T-helper 2 cell (primary cell): Measurements from ENCODE around the gene KCNK3.

Experiments used
- DNase-seq, 5 experiments: peaks; one replicate each; pipeline versions ENCODE4 v3.0.0 to v3.0.0-alpha.2; 2012 to 2022

Gene KCNK3

DNA sequence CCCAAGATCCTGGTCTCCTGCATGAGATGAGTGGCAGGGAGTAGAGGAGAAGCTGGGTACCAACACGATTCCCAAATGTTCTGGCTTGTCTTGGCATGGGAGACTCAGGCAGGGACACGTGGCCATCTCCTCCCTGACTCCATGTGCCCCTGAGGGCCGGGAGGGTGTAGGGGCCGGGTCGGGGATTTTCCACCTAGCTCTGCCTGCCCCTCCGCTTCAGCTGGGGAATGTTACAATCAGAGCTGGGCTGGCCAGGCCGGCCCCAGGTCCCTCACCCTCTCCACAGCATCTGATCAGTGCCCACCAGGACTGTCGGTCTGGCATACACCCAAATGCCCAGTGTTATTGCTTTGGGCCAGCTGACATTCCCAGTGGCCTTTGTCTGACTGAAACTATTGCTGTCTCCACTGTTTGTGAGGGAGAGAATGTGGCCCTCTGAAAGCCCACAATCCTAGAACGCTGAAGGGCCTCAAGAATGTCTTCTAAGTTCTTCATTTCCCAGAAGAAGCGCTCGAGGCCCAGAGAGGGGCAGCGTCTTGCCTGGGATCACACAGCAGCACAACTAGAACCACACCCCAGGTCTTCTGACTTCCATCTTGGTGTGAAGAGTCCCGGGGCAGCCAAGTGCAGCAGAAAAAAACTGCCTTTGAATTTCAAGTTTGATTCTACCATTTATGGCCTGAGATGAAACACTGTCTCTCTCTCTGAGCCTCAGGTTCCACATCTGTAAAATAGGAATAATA, 23.2 kb downstream of the KCNK3 start:
- DNase-seq, result no peak

DNA sequence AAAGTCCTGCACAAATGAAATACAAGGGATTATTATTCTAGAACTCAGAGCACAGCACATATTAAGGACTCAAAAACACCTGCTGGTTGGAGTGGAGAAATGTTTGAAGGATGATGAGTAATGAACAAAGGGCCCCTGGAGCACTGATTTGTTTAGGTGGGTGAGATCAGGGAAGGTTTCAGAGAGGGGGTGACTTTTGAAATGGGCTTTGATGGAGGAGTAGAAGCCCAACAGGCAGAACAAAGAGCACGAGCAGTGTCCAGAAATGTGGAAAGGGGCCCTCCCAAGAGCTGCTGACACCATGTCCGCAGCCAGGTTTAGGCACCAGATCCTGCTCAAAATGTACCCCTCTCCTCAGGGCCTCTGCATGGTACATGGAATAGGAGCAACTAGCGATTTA, 23.8 kb downstream of the KCNK3 start:
- DNase-seq, result no peak

DNA sequence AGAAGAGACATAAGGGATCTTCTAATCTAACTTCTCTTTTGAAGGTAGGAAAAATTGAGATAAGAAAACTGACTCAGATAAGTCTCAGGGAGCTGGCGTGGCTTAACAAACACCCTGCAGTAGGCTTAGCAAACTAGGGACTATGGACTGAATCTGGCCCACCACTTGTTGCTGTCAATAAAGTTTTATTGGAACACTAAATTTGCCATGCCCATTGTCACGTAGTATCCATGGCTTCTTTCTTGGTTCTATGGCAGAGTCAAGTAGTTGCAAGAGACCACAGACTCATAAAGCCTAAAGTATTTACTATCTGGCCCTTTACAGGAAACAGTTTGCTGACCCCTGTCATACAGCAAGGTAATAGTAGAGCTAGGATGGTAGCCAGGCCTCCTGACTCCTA, 24.2 kb downstream of the KCNK3 start:
- no peak for DNase-seq

DNA sequence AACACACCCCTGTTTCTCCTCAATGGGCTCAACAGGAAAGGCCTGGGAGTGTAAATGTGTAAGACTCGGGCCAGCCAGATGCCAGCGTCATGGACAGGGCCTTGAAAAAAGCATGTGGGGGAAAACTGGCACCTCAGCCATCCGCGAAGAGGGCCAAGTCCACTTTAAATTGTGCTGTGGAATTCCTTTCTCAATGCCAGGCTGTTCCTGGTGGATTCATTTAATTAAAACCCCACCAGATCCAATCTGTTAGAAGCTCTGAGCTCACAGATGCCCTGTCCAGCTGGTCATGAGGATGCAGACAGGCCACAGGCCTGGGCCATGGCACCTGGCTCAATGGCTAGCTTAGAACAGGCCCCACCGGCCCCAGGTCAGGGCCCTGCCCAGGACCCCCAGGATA, 24.8 kb downstream of the KCNK3 start:
- DNase-seq, result no peak

DNA sequence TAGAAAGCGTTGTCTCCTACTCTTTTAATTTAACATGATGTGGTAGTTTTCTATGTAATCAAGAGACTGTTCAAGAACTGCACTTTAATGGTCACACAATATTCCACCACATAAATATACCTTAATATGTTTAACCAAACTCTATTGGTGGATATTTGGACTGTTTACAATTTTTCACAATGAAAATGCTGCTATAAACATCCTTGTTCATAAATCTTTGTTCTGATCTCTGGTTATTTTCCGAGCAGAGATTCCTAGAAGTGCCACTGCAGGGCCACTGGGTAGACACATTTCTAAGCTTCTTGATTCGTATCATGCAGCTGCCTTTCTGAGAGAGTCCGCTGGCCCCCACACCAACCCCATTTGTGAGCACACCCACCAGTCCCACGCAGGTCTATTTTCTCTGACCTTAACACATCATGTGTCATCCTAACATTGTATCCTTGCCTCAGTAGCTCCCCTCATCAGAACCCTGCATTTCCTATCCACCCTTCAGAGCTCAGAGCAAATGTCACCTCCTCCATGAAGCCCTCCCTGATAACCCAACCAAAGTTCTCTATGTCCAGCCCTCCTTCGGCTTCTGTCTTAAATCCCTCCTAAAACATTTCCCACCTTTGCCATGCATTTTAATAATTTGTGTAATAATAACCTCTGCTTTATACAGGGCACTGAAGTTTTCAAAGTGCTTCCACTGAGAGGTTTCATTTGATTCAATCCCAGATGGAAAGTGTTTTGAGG, 26.6 kb downstream of the KCNK3 start:
- DNase-seq, result no peak

DNA sequence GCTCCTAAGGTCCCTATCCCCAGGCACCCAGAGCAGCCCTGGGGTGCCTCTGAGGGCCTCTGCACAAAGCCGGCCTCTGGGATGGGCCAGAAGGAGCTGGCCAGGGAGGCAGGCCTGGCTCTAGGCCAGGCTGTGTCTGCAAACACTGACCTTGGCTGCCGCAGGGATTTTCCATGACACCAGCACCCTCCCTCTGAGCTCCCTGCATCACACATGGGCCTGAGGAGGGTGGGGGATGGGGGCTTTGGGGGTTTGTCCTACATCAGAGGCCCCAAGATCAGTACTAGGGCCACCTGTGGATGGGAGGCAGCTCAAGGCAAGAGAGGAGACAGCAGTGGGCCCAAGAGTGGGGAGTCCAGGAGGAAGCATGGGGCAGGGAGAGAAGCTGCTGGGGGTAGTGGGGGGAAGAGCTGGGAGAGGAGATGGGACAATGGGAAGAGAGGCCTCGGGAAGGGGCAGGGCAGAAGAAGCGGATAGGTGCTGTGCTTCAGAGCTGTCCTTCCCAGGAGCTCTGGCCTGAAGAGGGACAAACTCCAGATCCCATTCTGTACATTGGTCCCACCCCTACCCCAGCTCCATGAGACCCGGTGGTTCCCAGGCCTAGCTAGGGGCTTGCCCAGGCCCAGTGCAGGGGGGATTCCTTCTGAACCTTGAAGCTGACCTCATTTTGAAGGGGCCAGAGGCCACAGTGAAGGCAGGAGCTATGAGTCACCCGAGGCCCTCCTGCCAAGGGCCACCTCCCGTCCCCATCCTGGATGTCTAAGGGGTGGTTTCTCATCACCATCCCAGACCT, 28.0 kb downstream of the KCNK3 start:
- DNase-seq, result no peak

DNA sequence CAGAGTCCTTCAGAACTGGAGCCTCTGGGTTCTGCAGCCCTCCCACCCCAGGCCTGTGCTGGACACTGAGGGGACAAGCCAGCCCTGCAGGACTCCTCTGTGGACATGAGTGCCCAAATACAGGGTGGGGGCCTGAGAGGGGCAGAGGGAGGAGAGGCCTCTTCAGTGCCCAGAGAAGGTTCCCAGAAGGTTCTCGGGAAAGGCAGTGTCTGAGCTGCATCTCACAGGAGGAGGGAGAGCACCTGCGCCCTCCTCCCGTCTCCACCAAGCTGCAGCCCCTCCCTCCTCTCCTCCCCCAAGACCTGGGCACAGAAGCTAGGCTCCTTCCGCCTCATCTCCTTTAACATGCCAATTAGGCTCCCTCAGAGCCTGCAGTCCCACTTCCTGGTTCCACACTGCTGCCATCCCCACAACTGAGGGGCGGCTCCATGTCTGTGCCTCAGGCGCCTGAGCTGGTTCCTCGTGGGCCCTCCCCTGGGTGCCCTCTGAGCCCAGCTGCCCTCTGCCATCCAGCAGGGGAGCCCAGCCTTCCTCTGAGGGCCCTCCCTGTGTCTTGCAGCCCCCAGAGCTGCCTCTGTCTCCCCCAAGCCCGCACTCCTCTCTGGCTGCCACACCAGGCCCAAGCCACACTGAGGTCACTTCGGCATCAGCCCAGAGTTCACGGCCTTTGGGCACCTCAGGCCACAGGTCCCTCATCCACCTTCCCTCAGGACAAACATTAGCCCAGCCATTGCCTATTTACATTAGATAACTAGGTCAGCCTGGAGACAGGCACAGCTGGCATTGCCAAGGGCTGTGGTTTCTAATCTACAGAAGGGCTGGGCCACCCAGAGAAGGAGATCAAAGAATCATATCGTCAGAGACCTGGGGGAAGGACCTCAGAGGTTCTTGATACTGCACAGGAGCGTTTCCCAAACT, 28.9 kb downstream of the KCNK3 start:
- no peak for DNase-seq

DNA sequence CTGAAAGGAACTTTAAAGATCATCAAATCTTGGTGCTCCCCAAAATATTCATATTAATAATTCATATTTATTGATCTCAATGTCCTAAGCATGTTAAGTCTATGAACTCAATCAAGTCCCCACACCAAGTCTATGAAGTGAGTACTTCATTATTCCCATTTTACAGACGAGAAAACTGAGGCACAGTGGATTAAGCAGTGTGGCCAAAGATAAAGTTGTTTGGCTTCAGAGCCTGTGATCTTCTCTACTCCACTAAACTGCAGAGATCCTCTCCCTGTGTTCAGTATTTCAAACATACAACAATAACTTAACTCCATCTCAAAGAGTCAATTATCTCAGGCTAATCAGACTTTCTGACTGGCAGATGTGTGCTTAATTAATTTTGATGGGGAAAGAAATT, 29.8 kb downstream of the KCNK3 start:
- DNase-seq, result no peak

DNA sequence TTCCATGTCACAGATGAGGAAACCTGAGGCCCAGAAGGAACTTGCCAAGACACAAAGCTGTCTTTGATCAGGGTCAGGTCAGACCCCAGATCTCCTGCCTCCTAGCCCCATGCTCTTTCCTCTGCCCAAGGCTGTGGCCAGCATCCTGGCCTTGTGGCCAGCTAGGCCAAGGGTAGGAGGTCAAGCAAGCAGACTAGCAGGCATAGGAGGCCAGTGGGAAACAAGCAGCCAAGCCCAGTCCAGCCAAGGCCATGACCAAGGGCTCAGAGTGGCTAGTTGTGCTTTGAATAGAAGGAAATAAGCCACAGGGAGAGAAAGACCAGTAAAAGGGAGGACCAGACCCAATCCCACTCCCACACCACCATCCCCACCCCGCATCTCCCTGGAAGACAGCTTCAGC, 30.4 kb downstream of the KCNK3 start:
- no peak for DNase-seq

DNA sequence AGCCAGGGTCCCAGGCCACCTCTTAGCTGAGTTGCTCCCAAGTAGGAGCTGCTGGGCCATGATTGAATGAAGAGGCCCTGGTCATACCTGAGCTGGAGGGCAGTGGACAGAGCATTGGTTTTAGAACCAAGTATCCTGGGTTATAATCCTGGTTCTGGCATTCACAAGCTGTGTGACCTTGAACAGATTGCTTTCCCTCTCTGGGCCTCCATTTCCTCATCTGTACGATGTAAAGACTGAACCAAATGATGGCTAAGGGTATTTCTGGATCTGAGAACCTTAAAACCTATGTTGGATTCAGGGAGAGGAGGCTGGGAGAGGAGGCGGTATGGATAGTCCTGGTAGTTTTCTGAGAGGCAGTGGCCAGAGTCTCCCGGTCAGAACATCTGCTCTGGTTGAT, 31.0 kb downstream of the KCNK3 start:
- DNase-seq, result no peak

DNA sequence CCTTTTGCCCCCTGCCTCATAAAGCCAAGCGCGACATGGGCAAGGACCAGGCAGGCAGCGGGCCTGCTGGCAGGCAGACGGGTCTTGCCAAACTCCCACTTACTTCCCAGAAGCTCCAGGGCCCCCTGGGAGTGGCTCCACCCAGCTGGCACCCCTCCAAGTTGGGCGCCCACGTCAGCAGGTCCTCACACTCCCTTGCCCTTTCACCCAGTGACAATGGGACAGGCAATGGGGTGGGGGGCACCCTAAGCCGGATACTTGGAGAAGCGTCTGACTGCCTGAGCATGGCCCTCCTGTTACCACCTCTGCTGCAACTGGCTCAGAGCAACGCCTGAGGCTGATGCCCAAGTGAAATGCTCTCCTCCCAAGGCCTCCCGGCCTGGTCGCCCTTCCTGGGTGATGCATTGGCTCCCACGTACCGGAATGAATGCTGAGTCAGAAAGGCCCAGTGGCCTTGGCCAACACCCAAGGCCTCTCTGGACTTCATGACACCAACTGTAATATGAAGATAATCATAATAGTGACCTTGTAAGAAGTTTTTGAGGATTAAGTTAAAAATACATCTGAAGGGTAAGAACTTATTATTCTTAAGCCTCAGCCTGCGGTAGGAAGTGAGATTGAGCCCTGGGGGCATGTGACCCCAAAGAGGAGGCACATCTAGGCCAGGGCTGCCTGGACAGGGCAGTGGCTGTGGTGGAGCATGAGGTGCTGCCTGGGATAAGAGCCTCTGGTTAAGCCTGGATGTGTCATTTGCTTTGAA, 31.6 kb downstream of the KCNK3 start:
- no peak for DNase-seq

DNA sequence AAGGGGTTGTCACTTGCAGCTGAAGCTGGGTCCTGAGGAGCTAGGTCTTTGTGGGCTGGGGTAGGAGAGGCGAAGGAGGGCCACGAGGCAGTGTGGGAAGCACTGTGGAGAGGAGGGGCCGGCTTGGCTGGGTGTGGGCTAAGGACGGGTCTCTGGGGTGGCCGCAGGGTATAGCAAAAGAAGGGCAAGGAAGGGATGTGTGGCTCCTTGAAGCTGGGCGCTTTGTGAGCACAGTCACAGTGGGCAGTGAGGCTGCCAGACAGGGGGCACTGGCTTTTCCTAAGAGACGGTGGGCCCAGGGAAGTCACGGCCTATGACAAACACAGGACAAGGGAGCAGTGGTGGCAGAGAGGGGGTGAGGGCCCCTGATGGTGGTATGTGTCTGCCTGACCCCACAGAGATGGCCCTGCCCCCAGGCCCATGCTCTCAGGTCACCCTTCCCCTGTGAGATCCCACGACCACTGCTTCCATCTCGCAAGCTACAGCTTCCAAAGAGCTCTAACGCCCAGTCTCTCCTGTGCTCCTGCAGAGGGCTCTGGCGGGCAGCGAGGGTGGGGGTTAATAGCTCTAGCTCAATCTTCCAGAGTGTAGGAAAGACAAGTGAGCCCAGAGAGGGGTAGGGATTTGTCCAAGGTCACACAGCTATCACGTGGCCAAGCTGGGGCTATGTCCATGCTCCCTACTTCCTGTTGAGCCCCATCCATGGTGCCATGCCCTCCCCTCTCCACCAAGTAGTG, 32.4 kb downstream of the KCNK3 start:
- DNase-seq, result no peak

DNA sequence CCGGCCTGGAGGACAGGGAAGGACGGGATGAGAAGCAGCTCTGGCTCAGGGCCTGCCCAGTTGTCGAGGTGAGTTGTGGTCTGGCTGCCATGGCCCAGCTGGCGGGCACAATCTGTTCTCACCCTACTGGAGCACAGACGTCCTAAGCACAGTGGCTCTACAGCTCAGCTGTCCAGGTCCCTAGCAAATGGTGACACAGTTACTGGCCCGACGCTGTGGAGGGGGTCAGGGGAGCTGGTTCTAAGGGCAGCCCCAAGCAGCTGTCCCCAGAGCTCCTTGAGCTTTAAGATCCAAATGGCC, 32.9 kb downstream of the KCNK3 start:
- DNase-seq, result no peak

DNA sequence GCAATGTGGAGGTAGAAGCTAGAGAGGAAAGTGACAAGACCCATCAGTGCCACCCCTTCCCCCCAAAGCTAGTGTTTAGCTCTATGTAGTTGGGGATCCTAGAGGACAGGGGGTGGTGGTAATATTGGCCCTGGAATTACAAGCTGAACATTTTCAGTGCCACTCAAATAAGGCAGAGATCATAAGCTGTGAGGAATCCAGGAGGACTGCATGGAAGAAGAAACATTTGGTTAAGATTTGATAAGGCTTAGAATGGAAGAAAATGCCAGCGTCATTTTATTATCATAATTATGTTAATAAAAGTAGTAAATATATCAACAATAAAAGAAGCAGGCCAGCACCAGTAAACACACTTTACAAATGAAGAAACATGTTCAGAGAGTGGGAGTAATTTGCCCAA, 33.7 kb downstream of the KCNK3 start:
- DNase-seq, result no peak

DNA sequence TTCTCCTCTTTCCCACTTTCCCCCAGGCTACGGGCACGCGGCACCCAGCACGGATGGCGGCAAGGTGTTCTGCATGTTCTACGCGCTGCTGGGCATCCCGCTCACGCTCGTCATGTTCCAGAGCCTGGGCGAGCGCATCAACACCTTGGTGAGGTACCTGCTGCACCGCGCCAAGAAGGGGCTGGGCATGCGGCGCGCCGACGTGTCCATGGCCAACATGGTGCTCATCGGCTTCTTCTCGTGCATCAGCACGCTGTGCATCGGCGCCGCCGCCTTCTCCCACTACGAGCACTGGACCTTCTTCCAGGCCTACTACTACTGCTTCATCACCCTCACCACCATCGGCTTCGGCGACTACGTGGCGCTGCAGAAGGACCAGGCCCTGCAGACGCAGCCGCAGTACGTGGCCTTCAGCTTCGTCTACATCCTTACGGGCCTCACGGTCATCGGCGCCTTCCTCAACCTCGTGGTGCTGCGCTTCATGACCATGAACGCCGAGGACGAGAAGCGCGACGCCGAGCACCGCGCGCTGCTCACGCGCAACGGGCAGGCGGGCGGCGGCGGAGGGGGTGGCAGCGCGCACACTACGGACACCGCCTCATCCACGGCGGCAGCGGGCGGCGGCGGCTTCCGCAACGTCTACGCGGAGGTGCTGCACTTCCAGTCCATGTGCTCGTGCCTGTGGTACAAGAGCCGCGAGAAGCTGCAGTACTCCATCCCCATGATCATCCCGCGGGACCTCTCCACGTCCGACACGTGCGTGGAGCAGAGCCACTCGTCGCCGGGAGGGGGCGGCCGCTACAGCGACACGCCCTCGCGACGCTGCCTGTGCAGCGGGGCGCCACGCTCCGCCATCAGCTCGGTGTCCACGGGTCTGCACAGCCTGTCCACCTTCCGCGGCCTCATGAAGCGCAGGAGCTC, 35.4 kb downstream of the KCNK3 start:
- DNase-seq, result peak in 1 of 5 experiments; percentile 15

DNA sequence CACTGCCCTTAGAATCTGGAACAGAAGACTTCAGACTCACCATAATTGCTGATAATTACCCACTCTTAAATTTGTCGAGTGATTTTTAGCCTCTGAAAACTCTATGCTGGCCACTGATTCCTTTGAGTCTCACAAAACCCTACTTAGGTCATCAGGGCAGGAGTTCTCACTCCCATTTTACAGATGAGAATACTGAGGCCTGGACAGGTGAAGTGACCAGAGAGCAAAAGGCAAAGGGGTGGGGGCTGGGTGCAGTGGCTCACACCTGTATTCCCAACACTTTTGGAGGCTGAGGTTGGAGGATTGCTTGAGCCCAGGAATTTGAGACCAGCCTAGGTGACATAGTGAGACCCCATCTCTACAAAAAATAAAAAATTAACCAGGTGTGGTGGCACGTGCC, 36.8 kb downstream of the KCNK3 start:
- no peak for DNase-seq

DNA sequence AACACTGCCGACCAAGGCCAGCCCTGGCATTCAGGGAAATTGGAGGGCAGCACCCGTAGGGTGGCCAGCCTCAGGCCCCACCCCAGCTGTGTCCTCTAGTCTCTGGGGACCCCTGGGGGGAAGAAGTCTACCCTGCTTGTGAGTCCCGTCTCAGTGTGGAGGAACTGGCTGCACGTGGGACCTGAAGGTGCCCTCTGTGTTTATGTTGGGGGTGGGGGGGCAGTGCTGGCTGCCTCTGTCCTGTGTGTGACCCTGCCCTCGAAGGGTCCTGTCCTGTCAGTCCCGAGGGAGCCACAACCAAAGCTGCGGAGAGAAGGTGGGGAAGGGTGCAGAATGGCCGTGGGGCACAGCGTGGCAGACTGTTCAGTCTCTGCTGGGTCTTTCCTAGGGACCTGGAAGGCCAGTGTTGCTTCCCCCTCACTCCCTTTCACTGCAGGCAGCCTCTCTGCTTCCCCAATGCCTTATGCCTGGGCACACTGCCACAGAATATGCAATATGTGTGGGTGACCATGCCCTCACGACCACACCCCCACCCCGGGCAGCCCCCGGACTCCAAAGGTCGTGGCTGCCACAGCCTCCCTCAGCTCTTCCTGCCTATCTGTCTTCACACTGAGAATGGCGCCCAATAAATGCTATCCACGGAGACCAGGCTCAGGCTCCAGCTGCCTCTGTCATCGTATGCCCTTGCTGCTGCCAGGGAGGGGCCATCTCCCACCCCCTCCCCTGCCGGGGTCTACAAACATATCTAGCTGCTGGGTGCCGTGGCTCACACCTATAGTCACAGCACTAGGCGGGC, 38.2 kb downstream of the KCNK3 start:
- no peak for DNase-seq

DNA sequence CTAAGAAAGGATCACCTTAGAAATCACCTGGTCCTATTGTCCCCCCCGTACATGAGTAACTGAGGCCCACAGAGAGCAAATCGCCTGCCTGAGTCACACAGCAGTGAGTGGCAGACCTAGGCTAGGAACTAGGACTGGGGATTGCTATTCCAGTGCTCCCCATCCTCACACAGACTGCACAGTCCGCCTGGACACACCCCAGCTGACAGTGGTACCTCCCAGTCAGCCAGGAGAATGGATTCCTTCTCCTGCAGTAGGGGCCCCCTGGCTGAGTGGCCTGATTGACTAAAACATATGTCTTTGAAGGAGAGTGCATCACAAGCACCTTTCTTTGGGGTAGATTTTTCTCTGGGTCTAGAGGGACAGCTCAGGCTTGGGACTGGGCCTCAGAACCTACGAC, 39.2 kb downstream of the KCNK3 start:
- DNase-seq, result no peak

DNA sequence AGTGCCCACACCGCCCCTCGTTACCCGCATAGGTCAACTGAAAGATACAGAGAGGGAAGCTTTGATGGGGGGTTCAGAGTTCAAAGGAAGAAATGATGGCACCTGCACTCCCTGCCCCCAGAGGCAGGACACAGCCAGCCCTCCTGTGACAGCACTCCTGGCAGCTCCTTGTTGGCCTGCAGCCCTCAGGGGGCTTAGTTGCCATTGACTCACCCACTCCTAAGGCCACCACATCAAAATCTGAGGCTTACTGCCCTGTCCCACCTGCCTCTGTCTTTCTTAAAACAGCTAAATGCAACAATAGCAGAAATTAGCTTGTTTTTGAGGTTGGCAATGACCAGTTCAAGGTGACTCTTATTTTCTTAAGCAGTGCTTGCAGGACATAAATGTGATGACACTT, 39.9 kb downstream of the KCNK3 start:
- DNase-seq, result no peak
